Transverse colon (tissue), 3 donors: ENCODE data around the gene ZC3H12C.

Experiments used
- EP300 ChIP-seq: sonication (generic); formaldehyde crosslinking; IDR thresholded peaks from one replicate; pipeline ENCODE4 v1.6.1; 2017; ENCODE audit warnings: antibody characterized with exemption, low read depth
- POLR2AphosphoS5 ChIP-seq, 3 donors: sonication (generic); formaldehyde crosslinking; IDR thresholded peaks; one replicate each; pipeline ENCODE4 v1.6.1; 2016; ENCODE audit warnings: antibody characterized with exemption in 3 of 3

DNA sequence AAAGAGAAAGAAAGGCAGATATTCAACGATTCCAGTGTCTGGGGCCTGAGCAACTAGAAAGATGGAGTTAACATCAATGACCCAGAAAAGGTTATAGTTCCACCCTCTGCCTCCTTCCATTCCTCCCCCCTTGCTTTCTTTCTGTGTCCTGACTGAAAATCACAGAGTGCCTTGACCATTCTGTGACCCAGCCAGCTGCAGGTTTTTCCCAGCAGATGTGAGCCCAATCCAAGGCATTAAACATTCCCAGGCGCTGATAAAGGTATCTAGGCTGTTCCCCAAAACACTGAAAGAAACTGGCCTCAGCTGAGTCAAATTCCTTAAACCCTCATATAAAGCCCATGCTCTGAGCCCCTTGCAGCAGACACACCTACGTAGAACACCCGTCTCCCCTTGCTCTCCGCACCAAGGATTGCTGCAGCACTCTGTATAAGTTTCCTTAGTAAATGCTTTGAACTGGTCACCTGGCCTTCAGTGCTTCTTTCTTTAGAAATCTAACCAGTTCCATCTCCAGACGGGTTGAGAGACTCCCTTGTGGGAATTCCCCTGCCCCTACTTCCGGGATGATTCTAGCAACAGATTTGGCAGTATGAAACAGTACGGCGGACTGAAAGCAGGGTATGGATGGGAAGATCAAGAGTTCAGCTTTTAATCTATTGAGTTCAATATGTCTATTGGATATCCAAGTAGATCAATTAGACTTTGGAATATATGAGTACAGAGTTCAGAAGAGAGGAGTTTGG lies 48.8 kb upstream of the ZC3H12C start:
- no peak for TF ChIP-seq EP300
- no peak for TF ChIP-seq POLR2AphosphoS5 (IDR thresholded peaks at IDR 0.05)
